Renal cortex interstitium (tissue), 15 donors: ENCODE measurements around the gene RHEX. TPM values are rescaled to one million over a fixed set of nuclear protein-coding genes. Genes with fewer than 3 reads are reported as not detected.
"Not testable (repeated sequence)": the region's sequence is repeated elsewhere in the genome, so short reads cannot be mapped to it uniquely, and the experiment has no call there.

Source experiments
- DNase-seq, 11 donors: peaks; one replicate each; pipeline ENCODE4 v3.0.0-alpha.2; 2013; ENCODE audit warnings: low read depth in 9 of 11, low spot score in 4 of 11; ENCODE audit errors: extremely low read depth in 1 of 11
- long read RNA-seq, 16 experiments: transcript quantifications; one replicate each; lab custom pipeline, GENCODE V29; 2026
- polyA plus RNA-seq, 3 donors: library from polyadenylated mRNA; unstranded; fragments of 120-200 nt; gene quantifications; one replicate each; pipeline ENCODE4 v1.2.1, GENCODE V29; 2013; ENCODE audit not compliant: insufficient read length in 3 of 3

RHEX gene, protein sequence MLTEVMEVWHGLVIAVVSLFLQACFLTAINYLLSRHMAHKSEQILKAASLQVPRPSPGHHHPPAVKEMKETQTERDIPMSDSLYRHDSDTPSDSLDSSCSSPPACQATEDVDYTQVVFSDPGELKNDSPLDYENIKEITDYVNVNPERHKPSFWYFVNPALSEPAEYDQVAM
- 1 to 10 TPM; 2.9 to 4.5 (median 3.3) TPM for polyA plus RNA-seq
- long read RNA-seq, donor 1: 0 reads
- long read RNA-seq, donor 2: 0 reads
- long read RNA-seq, donor 3, partial matches to known transcripts: 0 of 1 reads
- long read RNA-seq, donor 3, other reads (novel, unspliced or antisense): 0 of 1 reads
- long read RNA-seq, donor 4: 0 reads
- long read RNA-seq, donor 5: 0 reads
- long read RNA-seq, donor 6, partial matches to known transcripts: 0 of 1 reads
- long read RNA-seq, donor 6, other reads (novel, unspliced or antisense): 0 of 1 reads
- long read RNA-seq, donor 7, partial matches to known transcripts: 0 of 1 reads
- long read RNA-seq, donor 7, other reads (novel, unspliced or antisense): 0 of 1 reads
- long read RNA-seq, donor 8: 0 reads
- long read RNA-seq, donor 9: 0 reads
- long read RNA-seq, donor 10, partial matches to known transcripts: 0 of 1 reads
- long read RNA-seq, donor 10, other reads (novel, unspliced or antisense): 0 of 1 reads
- long read RNA-seq, donor 11: 0 reads
- long read RNA-seq, donor 12: 0 reads
- long read RNA-seq, donor 13: 0 reads
- long read RNA-seq, donor 14: 0 reads
- long read RNA-seq, donor 15: 0 reads
- long read RNA-seq, donor 16, partial matches to known transcripts: 0 of 2 reads
- long read RNA-seq, donor 16, other reads (novel, unspliced or antisense): 0 of 2 reads

DNA sequence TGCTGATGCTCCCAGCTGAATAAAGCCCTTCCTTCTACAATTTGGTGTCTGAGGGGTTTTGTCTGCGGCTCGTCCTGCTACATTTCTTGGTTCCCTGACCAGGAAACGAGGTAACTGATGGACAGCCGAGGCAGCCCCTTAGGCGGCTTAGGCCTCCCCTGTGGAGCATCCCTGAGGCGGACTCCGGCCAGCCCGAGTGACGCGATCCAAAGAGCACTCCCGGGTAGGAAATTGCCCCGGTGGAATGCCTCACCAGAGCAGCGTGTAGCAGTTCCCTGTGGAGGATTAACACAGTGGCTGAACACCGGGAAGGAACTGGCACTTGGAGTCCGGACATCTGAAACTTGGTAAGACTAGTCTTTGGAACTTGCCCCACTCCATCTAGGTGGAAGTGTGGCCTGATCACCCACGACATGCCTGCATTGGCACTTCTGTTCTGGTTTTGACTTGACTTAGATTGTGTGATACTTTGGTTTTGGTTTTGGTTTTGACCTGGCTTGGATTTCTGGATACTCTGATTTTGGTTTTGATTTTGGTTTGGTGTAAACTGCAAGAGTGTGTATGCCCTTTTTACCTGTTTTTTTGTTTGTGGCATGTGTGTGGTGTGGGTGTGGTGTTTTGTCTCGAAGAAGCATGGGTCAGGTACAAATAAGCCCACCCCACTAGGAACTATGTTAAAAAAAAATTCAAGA is at the start of gene RHEX:
RHEX (plus strand) TSS at position 255 of the 692 bp plus-strand sequence. CDS start 44,656 bp downstream, outside the sequence.
- not testable (repeated sequence) for DNase-seq

DNA sequence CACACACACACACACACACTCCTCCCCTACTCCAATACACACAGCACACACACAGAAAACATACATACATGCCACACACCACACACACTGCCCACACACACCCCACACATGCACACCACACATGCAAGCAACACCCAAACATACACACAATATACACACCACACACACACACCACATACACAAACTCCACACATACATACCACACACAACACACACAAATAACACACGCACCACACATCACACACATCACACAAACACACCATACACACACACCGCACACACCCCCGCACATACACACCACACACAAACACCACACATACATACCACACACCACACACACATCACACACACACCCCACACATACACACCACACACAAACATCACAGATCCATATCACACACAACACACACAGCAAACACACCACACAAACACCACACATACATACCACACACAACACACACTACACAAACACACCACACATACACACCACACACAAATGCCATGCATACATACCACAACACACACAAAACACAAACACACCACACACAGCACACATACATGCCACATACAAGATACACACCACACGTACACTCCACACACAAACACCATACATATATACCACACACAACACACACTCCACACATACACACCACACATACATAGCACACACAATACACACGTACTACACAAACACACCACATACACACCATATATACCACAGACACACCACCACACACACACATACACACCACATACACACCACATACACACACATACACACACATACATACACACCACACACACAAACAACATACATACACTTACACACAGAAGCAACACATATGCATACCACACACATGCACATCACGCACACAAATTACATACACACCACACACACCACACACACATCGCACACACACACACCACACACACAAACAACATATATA is 48.8 kb upstream of the RHEX start:
- DNase-seq: no peak

DNA sequence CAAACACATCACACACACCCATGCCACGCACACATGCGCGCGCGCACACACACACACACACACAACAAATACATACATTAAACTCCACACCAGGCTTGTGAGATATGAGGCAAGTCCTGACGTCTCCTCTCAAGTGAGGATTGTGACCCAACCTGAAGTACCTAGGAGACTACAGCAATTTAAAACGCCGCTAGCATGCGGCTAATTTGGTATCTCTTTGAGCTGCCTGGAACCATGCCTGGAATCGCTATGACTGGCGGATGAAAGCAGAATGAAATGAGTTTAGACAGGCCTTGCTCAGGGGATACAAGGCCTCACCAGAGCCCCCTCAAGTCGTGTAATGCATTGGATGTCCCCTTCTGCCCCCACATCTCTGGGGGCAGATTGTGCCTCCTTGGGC is 48.1 kb upstream of the RHEX start:
- DNase-seq: no peak

DNA sequence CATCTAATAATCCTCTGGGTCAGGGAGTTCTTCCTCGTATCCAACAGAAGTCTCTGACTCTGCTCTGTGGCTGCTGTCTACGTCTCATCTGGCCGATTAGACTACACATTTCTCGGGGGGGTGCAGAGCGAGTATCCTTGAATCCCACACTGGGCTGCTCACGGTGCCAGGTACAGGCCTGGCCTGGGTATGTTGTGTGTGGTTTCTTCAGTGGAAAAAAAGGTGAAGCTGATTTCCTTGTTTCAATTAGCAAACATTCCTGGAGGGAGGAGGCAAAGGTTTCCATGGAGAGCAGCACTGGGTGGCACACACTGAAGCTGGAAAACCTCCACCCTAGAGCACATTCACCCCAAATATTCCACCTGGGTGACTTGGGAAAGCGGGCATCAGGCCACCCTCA is 47.7 kb upstream of the RHEX start:
- DNase-seq: no peak

DNA sequence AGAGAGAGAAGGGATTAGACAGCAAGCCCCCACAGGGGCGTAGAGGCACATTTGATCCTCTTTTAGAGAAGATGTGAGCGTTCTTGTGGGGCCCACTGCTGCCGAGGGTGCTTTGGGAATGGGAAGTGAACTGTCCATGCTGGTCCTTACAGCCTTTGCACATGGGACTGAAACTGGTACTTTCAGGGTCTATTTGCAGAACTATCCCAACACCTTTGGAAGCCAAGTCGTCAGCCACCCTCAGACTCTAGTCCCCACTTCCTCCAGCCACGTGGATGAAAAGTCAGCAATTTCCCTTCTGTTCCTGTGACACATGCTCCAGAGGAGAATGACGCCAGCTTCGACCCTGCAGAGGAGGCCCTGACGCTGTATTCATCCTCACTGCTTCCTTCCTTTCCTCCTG is 47.2 kb upstream of the RHEX start:
- DNase-seq: no peak

DNA sequence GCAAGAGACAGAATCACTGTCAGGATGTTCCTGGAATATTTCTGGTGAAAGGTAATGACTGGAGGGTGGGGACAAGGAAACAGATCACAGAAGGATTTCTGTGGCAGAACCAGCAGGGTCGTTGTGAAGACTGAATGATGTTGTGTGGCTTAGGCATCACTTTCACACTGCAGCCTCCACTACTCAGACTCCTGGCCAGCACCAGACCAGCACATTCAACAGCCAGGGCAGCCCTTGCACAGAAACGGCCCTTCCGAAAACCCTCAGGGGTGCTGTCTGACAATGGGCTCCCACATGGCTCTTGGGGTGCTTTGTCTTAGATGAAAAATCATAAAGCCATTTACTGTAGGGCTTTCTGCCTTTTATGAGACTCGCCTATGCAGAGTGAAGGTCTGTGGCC is 46.0 kb upstream of the RHEX start:
- no peak for DNase-seq

DNA sequence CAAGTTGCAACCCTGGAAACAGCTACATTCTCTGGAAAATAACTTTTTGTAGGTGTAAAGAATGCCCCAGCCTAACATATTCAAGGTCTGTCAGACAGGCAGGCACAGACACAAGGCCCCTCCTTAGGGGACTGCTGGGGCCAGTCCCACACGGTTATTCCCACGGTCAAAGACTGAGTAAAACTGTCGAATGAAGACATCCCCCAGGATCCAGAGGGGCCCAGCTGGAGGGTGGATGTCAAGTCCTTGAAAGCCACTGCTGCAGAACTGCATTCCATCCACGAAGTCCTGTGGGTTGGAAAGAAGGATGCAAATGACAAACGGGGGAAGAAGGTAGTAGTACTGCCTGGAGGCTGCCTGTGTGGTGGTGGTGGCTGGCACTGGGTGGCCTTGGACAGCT is 42.9 kb upstream of the RHEX start:
- no peak for DNase-seq

DNA sequence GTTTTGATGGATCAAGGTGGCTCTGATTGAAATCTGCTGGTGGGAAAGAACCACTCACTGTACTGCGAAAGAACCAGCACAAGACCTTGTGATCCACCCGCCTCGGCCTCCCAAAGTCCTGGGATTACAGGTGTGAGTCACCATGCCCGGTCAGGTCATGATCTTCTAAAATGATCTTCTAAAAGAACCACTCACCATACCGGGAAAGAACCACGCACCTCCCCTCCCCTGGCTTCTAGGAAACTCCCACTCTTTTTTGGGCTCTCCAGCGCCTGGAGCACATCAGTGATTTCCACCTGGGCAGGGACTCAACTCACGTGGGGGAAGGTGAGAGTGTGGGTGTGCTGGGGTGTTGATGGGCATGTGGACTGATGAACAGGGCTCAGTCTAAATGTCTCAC is 41.9 kb upstream of the RHEX start:
- DNase-seq: no peak

DNA sequence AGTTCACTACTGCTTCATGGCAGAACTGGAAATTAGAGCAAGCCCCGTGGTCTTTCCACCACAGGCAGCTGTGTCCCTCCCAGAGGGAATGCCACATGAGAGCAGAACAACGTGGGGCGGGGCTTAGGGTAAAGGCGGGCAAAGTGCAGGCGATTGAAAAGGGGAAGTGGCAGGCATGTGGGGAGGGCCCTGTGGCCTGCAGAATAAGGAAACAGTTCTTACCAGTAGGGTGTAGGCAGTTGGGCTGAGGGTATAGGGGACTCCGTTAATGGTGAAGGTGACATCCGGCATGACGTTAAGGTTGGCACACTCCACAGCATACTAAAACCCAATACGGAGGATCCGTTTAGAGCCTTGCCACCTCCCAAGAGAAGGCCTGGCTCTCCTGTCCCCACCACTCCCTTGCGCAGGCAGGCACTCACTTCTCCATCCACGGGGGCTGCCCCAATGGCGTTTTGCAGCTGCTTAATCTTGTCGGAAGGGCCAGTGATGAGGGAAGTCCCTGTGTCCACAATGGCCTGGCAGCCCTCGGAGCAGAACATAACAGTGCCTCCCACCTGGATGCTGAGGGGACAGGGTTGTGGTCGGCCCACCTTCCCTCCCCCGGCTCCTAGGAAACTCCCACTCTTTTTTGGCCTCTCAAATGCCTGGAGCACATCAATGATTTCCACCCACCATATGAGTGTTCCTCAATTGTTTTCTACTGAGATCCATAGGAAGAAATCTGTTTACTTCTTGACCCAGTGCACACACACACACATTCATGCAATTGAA is 40.7 kb upstream of the RHEX start:
- DNase-seq: no peak

DNA sequence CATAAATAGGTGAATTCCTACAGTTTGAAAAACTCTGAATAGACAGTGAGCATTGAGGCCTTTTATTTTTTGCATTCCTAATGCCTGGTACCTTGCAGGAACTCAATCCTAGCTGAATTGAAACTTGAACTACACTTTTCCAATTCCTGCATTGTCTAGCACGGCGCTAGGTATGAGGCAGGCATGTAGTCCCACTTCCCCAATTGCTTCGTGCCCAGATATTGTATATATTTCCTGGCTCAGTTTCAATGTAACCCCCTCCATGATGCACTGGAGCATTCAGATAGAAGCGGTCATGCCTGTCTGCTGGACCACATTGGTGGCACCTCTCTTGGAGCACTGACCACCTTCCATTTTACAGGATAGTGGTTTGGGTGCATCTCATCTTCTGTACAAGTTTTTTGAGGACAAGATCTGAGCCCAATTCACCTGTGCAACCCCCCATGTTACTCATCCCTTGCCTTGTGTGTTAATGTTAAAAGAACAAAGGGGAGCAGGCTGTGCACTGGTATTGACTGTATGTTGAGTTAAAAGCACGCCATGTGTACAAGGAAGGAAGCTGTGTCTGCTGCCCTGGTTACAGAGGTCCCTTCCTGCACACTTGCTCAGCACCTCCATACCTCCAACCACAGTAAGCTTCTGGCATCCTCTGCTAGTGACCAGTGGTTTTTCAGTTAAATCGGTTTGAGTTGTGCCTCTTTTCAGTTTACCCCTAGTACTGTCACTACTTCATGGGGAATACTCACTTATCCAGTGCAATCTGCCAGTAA is 39.8 kb upstream of the RHEX start:
- DNase-seq: no peak

DNA sequence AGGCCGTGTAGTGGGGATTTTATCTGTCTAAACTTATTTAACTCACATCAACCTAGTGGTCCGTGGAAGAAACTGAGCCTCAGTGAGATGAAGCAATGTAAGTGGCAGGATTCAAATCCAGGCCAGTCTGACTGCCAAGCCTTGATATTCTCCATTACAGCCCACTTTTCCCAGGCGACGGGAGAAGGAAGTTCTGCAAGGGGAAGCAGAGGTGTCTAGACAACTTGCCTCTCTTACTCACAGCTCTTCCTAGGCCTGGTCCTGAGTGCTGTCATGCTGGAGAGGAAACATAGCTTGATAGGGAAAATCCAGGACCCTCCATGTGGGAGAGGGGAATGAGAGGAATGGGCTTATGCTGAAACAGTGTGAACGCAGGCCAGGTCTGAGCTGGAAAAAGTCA is 38.4 kb upstream of the RHEX start:
- DNase-seq: no peak

DNA sequence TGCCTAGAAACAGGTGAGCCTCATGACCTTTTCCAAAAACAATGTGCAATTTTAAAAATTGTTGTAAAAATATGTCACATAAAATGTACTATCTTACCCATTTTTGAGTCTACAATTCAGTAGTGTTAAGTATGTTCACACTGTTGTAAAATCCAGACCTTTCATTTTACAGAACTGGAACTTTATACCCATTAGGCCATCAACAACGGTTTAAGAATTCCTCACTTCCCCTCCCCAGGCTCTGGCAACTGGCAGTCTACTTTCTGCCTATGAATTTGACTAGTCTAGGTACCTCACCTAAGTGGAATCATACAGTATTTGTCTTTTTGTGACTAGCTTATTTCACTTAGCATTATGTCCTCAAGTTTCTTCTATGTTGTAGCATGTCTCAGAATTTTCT is 37.9 kb upstream of the RHEX start:
- DNase-seq: no peak

DNA sequence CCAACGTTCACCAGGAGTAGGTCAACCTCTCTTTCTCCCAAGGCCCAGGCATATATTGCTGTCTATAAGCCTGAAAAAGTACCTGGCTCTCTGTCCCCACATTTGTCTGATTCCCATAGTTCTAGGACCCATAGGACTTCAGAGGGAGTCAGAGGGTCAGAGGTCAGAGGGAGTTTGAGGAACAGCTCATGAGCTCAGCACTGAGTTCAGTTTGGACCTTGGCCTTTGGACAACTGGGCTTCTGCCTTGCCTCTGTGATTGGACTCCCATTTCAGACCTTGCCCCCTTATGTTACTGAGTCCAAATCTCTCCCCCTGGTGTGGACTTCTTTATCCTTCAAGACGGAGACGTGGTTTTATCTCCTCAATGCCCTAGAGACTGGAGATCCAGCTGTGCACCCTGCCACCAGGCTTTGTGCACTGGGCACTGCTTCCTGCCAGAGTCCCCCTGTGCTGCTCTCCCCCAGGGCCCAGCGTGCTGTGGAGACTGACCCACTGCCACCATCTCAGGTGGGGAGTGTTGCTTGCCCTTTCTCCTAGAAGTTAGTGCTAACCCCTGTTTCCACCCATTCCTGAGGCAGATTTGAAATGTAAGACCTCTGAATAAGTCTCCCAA is 32.5 kb upstream of the RHEX start:
- no peak for DNase-seq

DNA sequence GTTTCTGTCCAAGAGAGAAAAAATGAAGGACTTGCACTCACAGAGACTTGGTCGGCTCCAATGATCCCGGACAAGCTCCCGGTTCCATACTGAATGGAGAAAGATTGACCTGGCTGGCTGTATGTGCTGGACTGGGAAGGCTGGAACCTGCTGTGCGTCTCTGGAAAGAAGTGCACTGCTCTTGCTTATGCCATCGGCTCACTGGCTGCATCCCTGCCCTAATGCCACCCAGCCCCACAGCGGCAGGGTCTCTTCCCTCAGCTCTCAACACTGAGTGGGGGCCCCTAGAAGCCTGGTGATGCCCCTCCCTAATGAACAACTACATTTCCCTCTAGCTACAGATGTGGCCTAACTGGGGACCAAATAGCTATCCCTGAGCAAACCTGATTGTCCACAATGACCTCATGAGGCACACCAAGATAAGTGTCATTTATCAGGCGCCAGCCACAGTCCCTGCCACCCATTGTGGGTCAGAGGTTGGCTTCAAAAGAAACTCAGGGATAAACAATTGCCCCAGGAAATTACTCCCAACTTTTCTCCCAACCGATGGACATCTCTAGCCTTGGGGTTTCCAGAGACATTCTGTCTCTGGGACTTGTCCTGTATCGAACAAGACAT is 31.9 kb upstream of the RHEX start:
- no peak for DNase-seq

DNA sequence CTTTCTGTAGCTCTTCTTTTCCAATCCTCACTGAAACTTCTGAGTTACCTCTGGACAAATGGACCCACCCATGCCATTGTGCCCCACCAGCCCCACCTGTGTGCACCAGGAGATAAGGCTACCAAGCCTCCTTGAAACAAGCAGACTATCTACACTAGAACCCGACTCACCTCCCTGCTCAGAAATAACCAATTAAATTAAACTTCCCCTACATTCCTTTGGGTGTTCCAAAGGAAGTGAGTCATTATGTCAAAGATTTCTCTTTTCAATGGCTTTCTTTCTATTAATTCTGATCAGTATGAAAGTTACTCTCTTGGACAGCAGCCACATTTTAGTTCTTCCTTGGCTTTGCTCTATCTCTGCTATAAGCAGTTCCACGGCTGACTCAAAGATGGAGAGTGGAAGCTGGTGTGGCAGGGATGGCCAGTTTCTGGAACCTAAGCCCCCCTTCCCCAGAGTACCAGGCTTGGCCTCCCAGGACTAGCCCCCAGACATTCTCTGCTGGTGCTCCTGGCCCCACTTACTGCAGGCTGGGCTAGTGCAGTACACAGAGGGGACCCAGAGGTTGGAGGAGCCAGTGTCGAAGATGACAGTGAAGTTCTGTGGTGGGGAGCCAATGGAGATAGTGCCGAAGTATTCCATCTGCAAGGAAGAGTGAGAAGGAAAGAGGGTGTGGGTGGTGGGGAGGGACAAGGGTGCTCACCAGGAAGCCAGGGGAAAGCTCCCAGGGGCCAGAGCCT is 31.2 kb upstream of the RHEX start:
- DNase-seq: no peak

DNA sequence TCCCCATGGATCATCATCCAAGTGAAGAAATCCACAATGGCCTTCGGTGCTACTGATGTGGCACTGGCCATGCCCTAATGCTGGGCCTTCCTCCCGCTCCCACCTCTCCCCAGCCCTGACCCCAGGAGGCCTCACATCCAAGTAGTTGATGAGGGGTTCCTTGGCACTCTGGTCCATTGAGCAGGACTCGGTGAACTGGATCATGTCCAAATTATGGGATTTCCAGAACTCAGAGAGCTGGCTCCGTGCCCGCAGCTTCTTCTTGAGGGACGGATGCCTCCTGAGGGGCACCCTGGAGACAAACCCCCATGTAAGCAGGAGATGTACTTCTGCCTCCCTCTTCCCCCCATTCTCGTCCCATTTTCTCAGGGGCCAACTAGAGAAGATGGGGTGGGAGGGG is 30.2 kb upstream of the RHEX start:
- no peak for DNase-seq
